Mucosa of descending colon (tissue), 3 donors: ENCODE results near the gene ULBP2. TPM values are rescaled to one million over a fixed set of nuclear protein-coding genes. Genes with fewer than 3 reads are reported as not detected.
A peak's percentile ranks its signal among the peaks of the same experiment; 100 is the strongest.

Experiments used
- ATAC-seq: fragments of 200-7000 bp; cut with Tn5 transposase; one replicate; pipeline ENCODE4 v1.9.1; 2020; ENCODE audit warnings: mild to moderate bottlenecking, moderate library complexity
- DNase-seq, 3 donors: peaks; one replicate each; pipeline ENCODE4 v3.0.0-alpha.2; 2020
- H3K36me3 ChIP-seq: fragments of 200-600 bp; one replicate; pipeline ENCODE4 v1.8.0; 2021; ENCODE audit warnings: low read depth, mild to moderate bottlenecking
- H3K4me1 ChIP-seq: fragments of 200-600 bp; one replicate; pipeline ENCODE4 v1.8.0; 2021; ENCODE audit warnings: low read depth, mild to moderate bottlenecking
- H3K4me3 ChIP-seq: fragments of 200-600 bp; one replicate; pipeline ENCODE4 v1.8.0; 2021; ENCODE audit warnings: mild to moderate bottlenecking
- H3K9me3 ChIP-seq: fragments of 200-600 bp; one replicate; pipeline ENCODE4 v1.8.0; 2021; ENCODE audit warnings: mild to moderate bottlenecking
- CTCF ChIP-seq: fragments of 200-600 bp; IDR thresholded peaks from one replicate; pipeline ENCODE4 v1.8.0; 2022; ENCODE audit warnings: antibody characterized with exemption, mild to moderate bottlenecking
- intact Hi-C, 2 donors: fragments of 100-400 bp; cut with DNase I in 1 of 2; cut with micrococcal nuclease in 1 of 2; formaldehyde crosslinking; loops; one replicate each; pipeline versions ENCODE4 v1.11.0 to v1.11.1; 2022; cut with DNase I, micrococcal nuclease
- total RNA-seq, 3 donors: library from RNA; stranded (reverse); fragmentation: NEBNext Ultra II Directional in 2 of 3; extraction: Animal tissue kit (Norgen Biotek cat#: 25700) in 2 of 3; gene quantifications; one replicate each; pipeline versions ENCODE4 v1.2.1 to v1.2.4, GENCODE V29; 2021 to 2023
- donor health status: DM: no; HTN: no; CAD: no; lungs with moderate emphysema.
- donor health status: DM: no; HTN: no; CAD: no.
- donor health status: DM: no; HTN: yes; CAD: no.

Gene ULBP2
- total RNA-seq, 3 donors from 2014 or later: 0.43 TPM; not detected in 2

GRCh38 chr6:149960488-149960887, 18.7 kb downstream of the ULBP2 start:
- peaks cover 24% of the 10 kb centered on the region for H3K4me1 ChIP-seq
- H3K4me3 ChIP-seq: no peak overlapping the region
- intact Hi-C loops: no loop called here
- no peaks in the 10 kb centered on the region for H3K36me3 ChIP-seq
- ATAC-seq: no peak
- no peak for TF ChIP-seq CTCF
- DNase-seq: no peak
- H3K9me3 ChIP-seq: no peaks in the 10 kb centered on the region

GRCh38 chr6:149961728-149962425, 20.1 kb downstream of the ULBP2 start:
- ATAC-seq: no peak
- Histone ChIP-seq H3K4me1 (peaks cover 24% of the 10 kb centered on the region), H3K4me3 (no peak overlapping the region), H3K9me3 (no peaks in the 10 kb centered on the region), H3K36me3 (no peaks in the 10 kb centered on the region)
- intact Hi-C loops: no loop called here
- DNase-seq: no peak
- TF ChIP-seq CTCF: no peak

- no peak overlapping the region for H3K4me3 ChIP-seq
- no peaks in the 10 kb centered on the region for H3K36me3 ChIP-seq
- no peak for ATAC-seq
- H3K4me1 ChIP-seq: peaks cover 24% of the 10 kb centered on the region
- intact Hi-C loops: no loop called here
- TF ChIP-seq CTCF: no peak
- DNase-seq: no peak
- H3K9me3 ChIP-seq: no peaks in the 10 kb centered on the region
Measured at GRCh38 chr6:149962461-149963211, 20.8 kb downstream of the ULBP2 start.

GRCh38 chr6:149963212-149963461, 21.3 kb downstream of the ULBP2 start:
- Histone ChIP-seq H3K36me3 (no peaks in the 10 kb centered on the region), H3K4me3 (no peak overlapping the region), H3K4me1 (peaks cover 24% of the 10 kb centered on the region), H3K9me3 (no peaks in the 10 kb centered on the region)
- no peak for TF ChIP-seq CTCF
- intact Hi-C loops: no loop called here
- ATAC-seq (peak; percentile 16), DNase-seq (no peak)

- DNase-seq (peak; percentile 71 to 81 (median 71)), ATAC-seq (peak; percentile 84)
- Histone ChIP-seq H3K4me3 (no peak within 1 kb of the TSS), H3K4me1 (peaks cover 24% of the 10 kb centered on the region), H3K9me3 (no peaks in the 10 kb centered on the region), H3K36me3 (no peaks in the 10 kb centered on the region)
- intact Hi-C loops: no loop called here
- TF ChIP-seq CTCF: no peak
Measured at GRCh38 chr6:149963462-149964307, 21.9 kb downstream of the ULBP2 start, which contains the start of gene ULBP1. TSS of gene ULBP1 (plus strand) at chr6:149963943. CDS start at chr6:149964050, 107 bp downstream.
